K562 treated with DMSO at 1 percent for 4 hours (cell line): ENCODE data around the gene MAPK10. TPM values are rescaled to one million over a fixed set of nuclear protein-coding genes. Genes with fewer than 3 reads are reported as not detected.

Experiments
- total RNA-seq: library from RNA; unstranded; fragments of 300-600 nt; gene quantifications from 2 replicates; pipeline ENCODE4 v1.2.3, GENCODE V29; 2022; ENCODE audit not compliant: insufficient read depth

The MAPK10 gene
- 0.08 TPM in 1 of 2 replicates, not detected in the other for total RNA-seq

GRCh38 chr4:86359944-86360478 lies at the start of gene MAPK10:
MAPK10 (minus strand) TSS chr4:86360053.

Other genes with a start within 250 kb of the MAPK10 start
- gene PTPN13, start 234.3 kb upstream of the MAPK10 start, total RNA-seq, result not detected in 2 replicates